Measurements from ENCODE around the gene SRRM2.
A peak's percentile ranks its signal among the peaks of the same experiment; 100 is the strongest.
"Not testable (repeated sequence)": the region's sequence is repeated elsewhere in the genome, so short reads cannot be mapped to it uniquely, and the experiment has no call there.

SRRM2 gene

GRCh38 chr16:2715064-2715463 lies 37.4 kb upstream of the SRRM2 start:
- DNase-seq (ENCODE audit: low spot score) = no peak

- DNase-seq (ENCODE audit: low spot score) = peak; percentile 79
Observed at GRCh38 chr16:2715519-2715918, 36.9 kb upstream of the SRRM2 start.

GRCh38 chr16:2715966-2716885 lies 36.2 kb upstream of the SRRM2 start:
- no peak for DNase-seq (ENCODE audit: low spot score)

GRCh38 chr16:2716948-2717347 lies 35.5 kb upstream of the SRRM2 start:
- DNase-seq (ENCODE audit: low spot score) = no peak

- no peak for DNase-seq (ENCODE audit: low spot score)
Observed at GRCh38 chr16:2717383-2718263, 34.8 kb upstream of the SRRM2 start.

GRCh38 chr16:2719328-2720063 lies 32.9 kb upstream of the SRRM2 start:
- DNase-seq (ENCODE audit: low spot score) = no peak

GRCh38 chr16:2720064-2720457 lies 32.4 kb upstream of the SRRM2 start, which contains the start of gene PRSS27:
TSS of gene PRSS27 (minus strand) at chr16:2720224. CDS start at chr16:2720160, 64 bp downstream.
- DNase-seq (ENCODE audit: low spot score) = no peak

GRCh38 chr16:2720719-2721633 lies 31.5 kb upstream of the SRRM2 start:
- DNase-seq (ENCODE audit: low spot score) = peak; percentile 85

GRCh38 chr16:2721634-2722173 lies 30.7 kb upstream of the SRRM2 start:
- not testable (repeated sequence) for DNase-seq (ENCODE audit: low spot score)

- DNase-seq (ENCODE audit: low spot score) = no peak
Observed at GRCh38 chr16:2724088-2724676, 28.3 kb upstream of the SRRM2 start.

GRCh38 chr16:2724816-2725348 lies 27.6 kb upstream of the SRRM2 start:
- no peak for DNase-seq (ENCODE audit: low spot score)

GRCh38 chr16:2726923-2727322 lies 25.5 kb upstream of the SRRM2 start:
- DNase-seq (ENCODE audit: low spot score) = no peak

- no peak for DNase-seq (ENCODE audit: low spot score)
Observed at GRCh38 chr16:2728034-2728433, 24.4 kb upstream of the SRRM2 start.

- no peak for DNase-seq (ENCODE audit: low spot score)
Observed at GRCh38 chr16:2734844-2735515, 17.5 kb upstream of the SRRM2 start.

GRCh38 chr16:2736476-2737237 lies 15.8 kb upstream of the SRRM2 start:
- DNase-seq (ENCODE audit: low spot score) = no peak

GRCh38 chr16:2737238-2737605 lies 15.2 kb upstream of the SRRM2 start:
- DNase-seq (ENCODE audit: low spot score) = no peak

GRCh38 chr16:2737895-2738418 lies 14.5 kb upstream of the SRRM2 start:
- no peak for DNase-seq (ENCODE audit: low spot score)

GRCh38 chr16:2738615-2739014 lies 13.8 kb upstream of the SRRM2 start:
- no peak for DNase-seq (ENCODE audit: low spot score)
